ENCODE measurements around the gene PPFIA4.

The PPFIA4 gene

GRCh38 chr1:203059485-203059884 lies 33.2 kb downstream of the PPFIA4 start:
- no peaks in the 10 kb centered on the region for H3K36me3 ChIP-seq (ENCODE audit: insufficient read depth)
- no peak overlapping the region for H3K4me3 ChIP-seq (IDR thresholded peaks at IDR 0.05; ENCODE audit: insufficient read depth, low read depth, low read length)
- no peaks in the 10 kb centered on the region for H3K27me3 ChIP-seq (ENCODE audit: insufficient read depth, low read depth)
- no peaks in the 10 kb centered on the region for H4K20me1 ChIP-seq (ENCODE audit: insufficient read depth)
- no peaks in the 10 kb centered on the region for H3K4me1 ChIP-seq (ENCODE audit: low read depth, poor library complexity, severe bottlenecking)
- H3K27ac ChIP-seq, result no peak overlapping the region
- H3K9ac ChIP-seq, result no peak overlapping the region
- no peak overlapping the region for H3K4me2 ChIP-seq
- no peaks in the 10 kb centered on the region for H3K79me2 ChIP-seq (ENCODE audit: insufficient read depth, low read depth)
- TF ChIP-seq, protein P1, sequence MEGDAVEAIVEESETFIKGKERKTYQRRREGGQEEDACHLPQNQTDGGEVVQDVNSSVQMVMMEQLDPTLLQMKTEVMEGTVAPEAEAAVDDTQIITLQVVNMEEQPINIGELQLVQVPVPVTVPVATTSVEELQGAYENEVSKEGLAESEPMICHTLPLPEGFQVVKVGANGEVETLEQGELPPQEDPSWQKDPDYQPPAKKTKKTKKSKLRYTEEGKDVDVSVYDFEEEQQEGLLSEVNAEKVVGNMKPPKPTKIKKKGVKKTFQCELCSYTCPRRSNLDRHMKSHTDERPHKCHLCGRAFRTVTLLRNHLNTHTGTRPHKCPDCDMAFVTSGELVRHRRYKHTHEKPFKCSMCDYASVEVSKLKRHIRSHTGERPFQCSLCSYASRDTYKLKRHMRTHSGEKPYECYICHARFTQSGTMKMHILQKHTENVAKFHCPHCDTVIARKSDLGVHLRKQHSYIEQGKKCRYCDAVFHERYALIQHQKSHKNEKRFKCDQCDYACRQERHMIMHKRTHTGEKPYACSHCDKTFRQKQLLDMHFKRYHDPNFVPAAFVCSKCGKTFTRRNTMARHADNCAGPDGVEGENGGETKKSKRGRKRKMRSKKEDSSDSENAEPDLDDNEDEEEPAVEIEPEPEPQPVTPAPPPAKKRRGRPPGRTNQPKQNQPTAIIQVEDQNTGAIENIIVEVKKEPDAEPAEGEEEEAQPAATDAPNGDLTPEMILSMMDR (conservative IDR thresholded peaks at IDR 0.05; ENCODE audit: low read depth, low read length), result no peak
- no peak overlapping the region for H2AFZ ChIP-seq (ENCODE audit: low read depth)

DNA sequence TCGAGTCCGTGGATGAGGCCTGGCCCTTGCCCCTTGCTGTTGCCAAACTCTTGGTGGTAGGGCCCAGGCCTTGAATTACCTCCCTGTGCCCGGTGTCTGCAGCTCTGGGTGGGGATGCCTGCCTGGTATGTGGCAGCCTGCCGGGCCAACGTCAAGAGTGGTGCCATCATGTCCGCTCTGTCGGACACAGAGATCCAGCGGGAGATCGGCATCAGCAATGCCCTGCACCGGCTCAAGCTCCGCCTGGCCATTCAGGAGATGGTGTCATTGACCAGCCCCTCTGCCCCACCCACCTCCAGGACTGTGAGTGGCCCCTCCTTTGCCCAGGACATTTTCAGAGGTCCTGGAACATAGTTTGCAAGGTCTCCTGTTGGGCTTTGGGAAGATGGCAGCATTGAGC lies 33.8 kb downstream of the PPFIA4 start:
- H3K4me1 ChIP-seq (ENCODE audit: low read depth, poor library complexity, severe bottlenecking), result no peaks in the 10 kb centered on the region

DNA sequence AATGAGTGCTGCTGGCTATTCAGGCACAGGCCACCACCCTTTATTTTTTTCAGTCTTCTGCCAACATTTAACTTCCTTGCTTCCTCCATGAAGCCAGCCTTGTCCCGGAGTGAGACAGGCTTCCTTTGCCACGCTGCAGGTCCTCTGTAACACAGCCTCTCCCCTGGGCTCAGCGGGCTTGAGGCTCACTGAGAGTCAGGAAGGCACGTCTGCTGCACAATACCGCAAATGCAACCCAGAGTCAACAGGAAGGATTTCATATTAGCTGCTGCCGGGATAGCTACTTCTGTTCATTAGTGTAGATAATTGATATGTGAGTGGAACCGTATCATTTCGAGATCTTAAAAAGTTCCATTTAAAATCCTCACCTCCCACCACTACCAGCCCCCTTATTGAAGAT lies 37.0 kb downstream of the PPFIA4 start:
- no peaks in the 10 kb centered on the region for H3K79me2 ChIP-seq (ENCODE audit: insufficient read depth, low read depth)
- H3K4me2 ChIP-seq, result no peak overlapping the region
- H3K4me1 ChIP-seq (ENCODE audit: low read depth, poor library complexity, severe bottlenecking), result no peaks in the 10 kb centered on the region
- H3K9ac ChIP-seq, result no peak overlapping the region
- no peak overlapping the region for H2AFZ ChIP-seq (ENCODE audit: low read depth)
- H3K27me3 ChIP-seq (ENCODE audit: insufficient read depth, low read depth), result no peaks in the 10 kb centered on the region
- no peak overlapping the region for H3K4me3 ChIP-seq (IDR thresholded peaks at IDR 0.05; ENCODE audit: insufficient read depth, low read depth, low read length)
- no peaks in the 10 kb centered on the region for H3K36me3 ChIP-seq (ENCODE audit: insufficient read depth)
- no peak overlapping the region for H3K27ac ChIP-seq
- no peaks in the 10 kb centered on the region for H4K20me1 ChIP-seq (ENCODE audit: insufficient read depth)
- TF ChIP-seq, protein P1 (conservative IDR thresholded peaks at IDR 0.05; ENCODE audit: low read depth, low read length), result no peak

More for the DNA sequence above, 33.8 kb downstream of the PPFIA4 start:
- Histone ChIP-seq H3K27me3 (ENCODE audit: insufficient read depth, low read depth) (no peaks in the 10 kb centered on the region), H3K9ac (no peak overlapping the region), H4K20me1 (ENCODE audit: insufficient read depth) (no peaks in the 10 kb centered on the region), H3K4me3 (IDR thresholded peaks at IDR 0.05; ENCODE audit: insufficient read depth, low read depth, low read length) (no peak overlapping the region), H3K79me2 (ENCODE audit: insufficient read depth, low read depth) (no peaks in the 10 kb centered on the region), H3K4me2 (no peak overlapping the region), H2AFZ (ENCODE audit: low read depth) (no peak overlapping the region), H3K36me3 (ENCODE audit: insufficient read depth) (no peaks in the 10 kb centered on the region), H3K27ac (no peak overlapping the region)
- TF ChIP-seq, protein P1 (conservative IDR thresholded peaks at IDR 0.05; ENCODE audit: low read depth, low read length), result no peak

DNA sequence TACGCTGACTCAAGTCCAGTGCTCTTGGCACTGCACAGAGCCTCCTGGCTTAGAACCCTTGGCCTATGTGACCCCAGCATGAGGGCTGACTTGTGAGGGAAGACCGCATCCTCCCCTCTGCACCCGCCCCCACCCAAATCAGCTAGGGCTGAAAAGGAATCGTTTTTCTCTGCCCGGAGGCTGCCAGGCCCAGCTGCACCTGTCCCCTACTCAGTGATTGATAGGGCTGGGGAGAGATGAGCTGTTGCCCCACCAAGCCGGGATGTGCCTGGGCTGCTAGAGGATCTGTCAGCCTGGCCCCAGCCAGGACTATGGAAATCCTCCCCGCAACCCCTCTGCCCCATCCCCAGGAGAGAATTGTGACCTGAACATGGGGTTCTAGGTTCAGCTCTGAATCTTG lies 38.9 kb downstream of the PPFIA4 start:
- TF ChIP-seq, protein P1 (conservative IDR thresholded peaks at IDR 0.05; ENCODE audit: low read depth, low read length), result no peak
- no peak overlapping the region for H3K4me2 ChIP-seq
- H3K9ac ChIP-seq, result no peak overlapping the region
- no peaks in the 10 kb centered on the region for H3K36me3 ChIP-seq (ENCODE audit: insufficient read depth)
- no peaks in the 10 kb centered on the region for H3K4me1 ChIP-seq (ENCODE audit: low read depth, poor library complexity, severe bottlenecking)
- H4K20me1 ChIP-seq (ENCODE audit: insufficient read depth), result no peaks in the 10 kb centered on the region
- H3K27me3 ChIP-seq (ENCODE audit: insufficient read depth, low read depth), result no peaks in the 10 kb centered on the region
- no peak overlapping the region for H2AFZ ChIP-seq (ENCODE audit: low read depth)
- no peak overlapping the region for H3K27ac ChIP-seq
- H3K79me2 ChIP-seq (ENCODE audit: insufficient read depth, low read depth), result no peaks in the 10 kb centered on the region
- no peak overlapping the region for H3K4me3 ChIP-seq (IDR thresholded peaks at IDR 0.05; ENCODE audit: insufficient read depth, low read depth, low read length)

Data from KMS-11 (cell line).